Fibroblast of lung (primary cell): ENCODE results near the gene MEI1. TPM values are rescaled to one million over a fixed set of nuclear protein-coding genes. Genes with fewer than 3 reads are reported as not detected.

ENCODE experiments used
- DNase-seq, 2 donors: peaks; one replicate each; pipeline versions ENCODE4 v3.0.0 to v3.0.0-alpha.2; 2010; ENCODE audit warnings: low read depth in 2 of 2
- H2AFZ ChIP-seq: 2 replicates; pipeline ENCODE4 v1.5.1; 2012; ENCODE audit warnings: low read length, control low read depth, inconsistent platforms
- H3K27ac ChIP-seq: 2 replicates; pipeline ENCODE4 v1.5.1; 2011; ENCODE audit warnings: low read length, control low read depth; ENCODE audit not compliant: insufficient read depth
- H3K27me3 ChIP-seq: 2 replicates; pipeline ENCODE4 v1.5.1; 2011; ENCODE audit warnings: mild to moderate bottlenecking, low read length; ENCODE audit not compliant: control insufficient read depth, insufficient read depth
- H3K36me3 ChIP-seq: 2 replicates; pipeline ENCODE4 v1.5.1; 2011; ENCODE audit warnings: low read length; ENCODE audit not compliant: control insufficient read depth, insufficient read depth
- H3K4me1 ChIP-seq: 2 replicates; pipeline ENCODE4 v1.5.1; 2011; ENCODE audit warnings: low read length; ENCODE audit not compliant: control insufficient read depth, insufficient read depth; ENCODE audit errors: extremely low read depth
- H3K4me2 ChIP-seq: 2 replicates; pipeline ENCODE4 v1.5.1; 2011; ENCODE audit warnings: low read length, control low read depth; ENCODE audit not compliant: insufficient read depth; ENCODE audit errors: extremely low read depth
- H3K4me3 ChIP-seq, 4 experiments: fragments of 200-600 bp in 1 of 4; sonication (generic) in 1 of 4; replicated peaks in 1 of 4; 2 replicates each; pipeline ENCODE4 v1.5.1; 2011 to 2016; ENCODE audit warnings: low read length in 4 of 4, low read depth in 3 of 4, mild to moderate bottlenecking in 3 of 4, control low read depth in 2 of 4, inconsistent platforms in 1 of 4, mixed read lengths in 1 of 4; ENCODE audit not compliant: insufficient read depth in 1 of 4; ENCODE audit errors: control extremely low read depth in 1 of 4
- H3K79me2 ChIP-seq: 2 replicates; pipeline ENCODE4 v1.5.1; 2012; ENCODE audit warnings: mild to moderate bottlenecking, low read length, inconsistent platforms; ENCODE audit not compliant: control insufficient read depth, insufficient read depth
- H3K9ac ChIP-seq: 2 replicates; pipeline ENCODE4 v1.5.1; 2011; ENCODE audit warnings: mild to moderate bottlenecking, low read length, control low read depth; ENCODE audit not compliant: insufficient read depth
- H3K9me3 ChIP-seq: 2 replicates; pipeline ENCODE4 v1.5.1; 2012; ENCODE audit warnings: low read depth, low read length; ENCODE audit not compliant: control insufficient read depth, insufficient read depth
- H4K20me1 ChIP-seq: 2 replicates; pipeline ENCODE4 v1.5.1; 2011; ENCODE audit warnings: low read length; ENCODE audit not compliant: control insufficient read depth, insufficient read depth; ENCODE audit errors: extremely low read depth
- EZH2 ChIP-seq: IDR thresholded peaks from 2 replicates; pipeline ENCODE4 v1.5.1; 2012; ENCODE audit warnings: low read length, control low read depth, mild to moderate bottlenecking; ENCODE audit errors: missing control alignments
- polyA plus RNA-seq, 2 donors: library from polyadenylated mRNA; depleted of rRNA in 1 of 2; stranded (reverse) in 1 of 2; unstranded in 1 of 2; fragments of >200 nt; gene quantifications; 2 replicates each; pipeline ENCODE4 v1.2.1, GENCODE V29; 2011 to 2012; ENCODE audit warnings: missing spikeins in 1 of 2
- total RNA-seq: library from RNA; depleted of rRNA; stranded (reverse); fragments of >200 nt; gene quantifications from 2 replicates; pipeline ENCODE4 v1.2.1, GENCODE V29; 2014
- TF ChIP-seq, protein P1 (sequence below), 2 donors: IDR thresholded peaks in 1 of 2; conservative IDR thresholded peaks in 1 of 2; 1 replicate in 1 of 2; 2 replicates in 1 of 2; pipeline ENCODE4 v1.5.1; 2011 to 2012; ENCODE audit warnings: low read length in 2 of 2, control low read depth in 1 of 2, inconsistent platforms in 1 of 2, low read depth in 1 of 2, mild to moderate bottlenecking in 1 of 2

Gene MEI1
- total and polyA plus RNA-seq, 2 donors (not counting 1 experiment from before 2014, with no cell fraction given) = 0.33 to 4.3 TPM

DNA sequence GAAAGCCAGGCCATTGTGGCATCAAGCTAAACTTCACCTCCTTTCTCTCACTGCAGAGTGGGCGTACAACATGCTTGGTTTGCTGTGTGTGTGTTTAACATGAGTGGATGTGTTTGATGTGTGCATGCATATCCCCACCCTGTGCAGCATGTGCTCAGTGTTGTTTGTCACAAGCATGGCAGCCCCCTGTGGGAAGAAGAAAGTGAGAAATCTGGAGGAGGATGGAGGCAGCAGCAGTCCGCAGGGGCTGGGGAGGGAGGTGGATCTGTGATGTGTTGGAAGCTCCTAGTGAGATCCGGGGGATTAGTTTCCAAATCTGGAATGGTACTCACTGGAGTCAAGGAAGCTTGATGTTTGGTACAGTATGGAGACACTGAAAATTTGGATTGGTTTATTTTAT, 77.1 kb downstream of the MEI1 start:
- Histone ChIP-seq H3K4me2 (no peak overlapping the region), H4K20me1 (no peaks in the 10 kb centered on the region), H2AFZ (no peak overlapping the region), H3K27ac (no peak overlapping the region), H3K27me3 (no peaks in the 10 kb centered on the region), H3K36me3 (no peaks in the 10 kb centered on the region), H3K4me1 (no peaks in the 10 kb centered on the region), H3K9me3 (no peaks in the 10 kb centered on the region), H3K4me3 (no peak overlapping the region), H3K9ac (no peak overlapping the region), H3K79me2 (no peaks in the 10 kb centered on the region)
- no peak for DNase-seq
- no peak for TF ChIP-seq EZH2
- TF ChIP-seq, protein P1, sequence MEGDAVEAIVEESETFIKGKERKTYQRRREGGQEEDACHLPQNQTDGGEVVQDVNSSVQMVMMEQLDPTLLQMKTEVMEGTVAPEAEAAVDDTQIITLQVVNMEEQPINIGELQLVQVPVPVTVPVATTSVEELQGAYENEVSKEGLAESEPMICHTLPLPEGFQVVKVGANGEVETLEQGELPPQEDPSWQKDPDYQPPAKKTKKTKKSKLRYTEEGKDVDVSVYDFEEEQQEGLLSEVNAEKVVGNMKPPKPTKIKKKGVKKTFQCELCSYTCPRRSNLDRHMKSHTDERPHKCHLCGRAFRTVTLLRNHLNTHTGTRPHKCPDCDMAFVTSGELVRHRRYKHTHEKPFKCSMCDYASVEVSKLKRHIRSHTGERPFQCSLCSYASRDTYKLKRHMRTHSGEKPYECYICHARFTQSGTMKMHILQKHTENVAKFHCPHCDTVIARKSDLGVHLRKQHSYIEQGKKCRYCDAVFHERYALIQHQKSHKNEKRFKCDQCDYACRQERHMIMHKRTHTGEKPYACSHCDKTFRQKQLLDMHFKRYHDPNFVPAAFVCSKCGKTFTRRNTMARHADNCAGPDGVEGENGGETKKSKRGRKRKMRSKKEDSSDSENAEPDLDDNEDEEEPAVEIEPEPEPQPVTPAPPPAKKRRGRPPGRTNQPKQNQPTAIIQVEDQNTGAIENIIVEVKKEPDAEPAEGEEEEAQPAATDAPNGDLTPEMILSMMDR (conservative IDR thresholded peaks at IDR 0.05 in 1 of 2, IDR thresholded peaks at IDR 0.05 in 1 of 2; ENCODE audit: low read depth in 1 of 2, low read length in 2 of 2) = no peak

- no peak overlapping the region for H3K27ac ChIP-seq
- H3K9me3 ChIP-seq = no peaks in the 10 kb centered on the region
- no peaks in the 10 kb centered on the region for H3K27me3 ChIP-seq
- H3K4me3 ChIP-seq = no peak overlapping the region
- H2AFZ ChIP-seq = no peak overlapping the region
- no peak for TF ChIP-seq EZH2
- TF ChIP-seq, protein P1 (conservative IDR thresholded peaks at IDR 0.05 in 1 of 2, IDR thresholded peaks at IDR 0.05 in 1 of 2; ENCODE audit: low read depth in 1 of 2, low read length in 2 of 2) = no peak
- no peak overlapping the region for H3K9ac ChIP-seq
- H3K36me3 ChIP-seq = no peaks in the 10 kb centered on the region
- no peak for DNase-seq
- no peaks in the 10 kb centered on the region for H3K79me2 ChIP-seq
- no peak overlapping the region for H3K4me2 ChIP-seq
- no peaks in the 10 kb centered on the region for H3K4me1 ChIP-seq
- H4K20me1 ChIP-seq = no peaks in the 10 kb centered on the region
These were observed 78.6 kb downstream of the MEI1 start for GRCh38 chr22:41777749-41778425.

- no peaks in the 10 kb centered on the region for H3K36me3 ChIP-seq
- H3K79me2 ChIP-seq = no peaks in the 10 kb centered on the region
- no peak for DNase-seq
- H3K27ac ChIP-seq = no peak overlapping the region
- H4K20me1 ChIP-seq = no peaks in the 10 kb centered on the region
- H3K4me3 ChIP-seq = no peak overlapping the region
- H3K9me3 ChIP-seq = no peaks in the 10 kb centered on the region
- no peak overlapping the region for H3K9ac ChIP-seq
- no peak for TF ChIP-seq EZH2
- TF ChIP-seq, protein P1 (conservative IDR thresholded peaks at IDR 0.05 in 1 of 2, IDR thresholded peaks at IDR 0.05 in 1 of 2; ENCODE audit: low read depth in 1 of 2, low read length in 2 of 2) = no peak
- H3K4me1 ChIP-seq = no peaks in the 10 kb centered on the region
- H3K4me2 ChIP-seq = no peak overlapping the region
- no peaks in the 10 kb centered on the region for H3K27me3 ChIP-seq
- H2AFZ ChIP-seq = no peak overlapping the region
These were observed 80.7 kb downstream of the MEI1 start for GRCh38 chr22:41779929-41780505.
